ENCODE measurements around the gene RIPK4. TPM values are rescaled to one million over a fixed set of nuclear protein-coding genes. Genes with fewer than 3 reads are reported as not detected.

The RIPK4 gene
- 10.0 TPM in 1 of 2 replicates, not detected in the other for total RNA-seq

GRCh38 chr21:41766883-41767605, at the start of gene RIPK4:
RIPK4 (minus strand) TSS chr21:41767052; CDS start chr21:41767041, 11 bp downstream.

Other genes starting within 250 kb of the RIPK4 start
- gene PRDM15, start 112.3 kb upstream of the RIPK4 start, total RNA-seq = 5.6 and 7.7 TPM in 2 replicates
- 21.5 and 45.4 TPM in 2 replicates for gene C2CD2, start 187.0 kb upstream of the RIPK4 start, total RNA-seq
- 3.0 and 5.6 TPM in 2 replicates for gene ZBTB21, start 243.3 kb upstream of the RIPK4 start, total RNA-seq